KMS-11 (cell line): Measurements from ENCODE around the gene TFF3.

Source experiments
- H2AFZ ChIP-seq: fragments of 200-600 bp; sonication (generic); 2 replicates; pipeline ENCODE4 v1.6.1; 2016; ENCODE audit warnings: antibody characterized with exemption, mixed run types, low read depth
- H3K27ac ChIP-seq: fragments of 200-600 bp; sonication (generic); 2 replicates; pipeline ENCODE4 v1.6.1; 2016; ENCODE audit warnings: mild to moderate bottlenecking, mixed run types
- H3K27me3 ChIP-seq: fragments of 200-600 bp; sonication (generic); 2 replicates; pipeline ENCODE4 v1.6.1; 2017; ENCODE audit warnings: mild to moderate bottlenecking, low read depth, mixed run types, moderate library complexity; ENCODE audit not compliant: insufficient read depth
- H3K36me3 ChIP-seq: fragments of 200-600 bp; sonication (generic); 2 replicates; pipeline ENCODE4 v1.6.1; 2017; ENCODE audit warnings: mild to moderate bottlenecking, mixed run types; ENCODE audit not compliant: insufficient read depth
- H3K4me1 ChIP-seq: fragments of 200-600 bp; sonication (generic); 2 replicates; pipeline ENCODE4 v1.6.1; 2016; ENCODE audit warnings: mild to moderate bottlenecking, low read depth, mixed run types; ENCODE audit not compliant: poor library complexity, severe bottlenecking
- H3K4me2 ChIP-seq: fragments of 200-600 bp; sonication (generic); 2 replicates; pipeline ENCODE4 v1.7.0; 2016; ENCODE audit warnings: mild to moderate bottlenecking, mixed run types
- H3K4me3 ChIP-seq: fragments of 200-600 bp; sonication (generic); IDR thresholded peaks from 2 replicates; pipeline ENCODE4 v1.6.1; 2017; ENCODE audit warnings: low read depth, low read length, mixed read lengths; ENCODE audit not compliant: insufficient read depth
- H3K79me2 ChIP-seq: fragments of 200-600 bp; sonication (generic); 2 replicates; pipeline ENCODE4 v1.6.1; 2016; ENCODE audit warnings: low read depth, mixed run types; ENCODE audit not compliant: insufficient read depth
- H3K9ac ChIP-seq: fragments of 200-600 bp; sonication (generic); 2 replicates; pipeline ENCODE4 v1.6.1; 2016; ENCODE audit warnings: mild to moderate bottlenecking, mixed run types
- H4K20me1 ChIP-seq: fragments of 200-600 bp; sonication (generic); 2 replicates; pipeline ENCODE4 v1.6.1; 2016; ENCODE audit warnings: mild to moderate bottlenecking, mixed run types; ENCODE audit not compliant: insufficient read depth
- CTCF ChIP-seq: fragments of 200-600 bp; sonication (generic); conservative IDR thresholded peaks from 2 replicates; pipeline ENCODE4 v1.6.1; 2017; ENCODE audit warnings: low read depth, mild to moderate bottlenecking, antibody characterized with exemption, low read length, moderate library complexity, mixed read lengths

Gene TFF3

GRCh38 chr21:42303443-42303842 lies 11.8 kb downstream of the TFF3 start:
- Histone ChIP-seq H3K27me3 (peaks cover 10% of the 10 kb centered on the region; the same call in 1 of the 2 replicates), H3K4me3 (no peak overlapping the region), H3K79me2 (no peaks in the 10 kb centered on the region), H2AFZ (no peak overlapping the region), H3K27ac (no peak overlapping the region), H3K36me3 (no peaks in the 10 kb centered on the region), H3K9ac (no peak overlapping the region), H3K4me2 (no peak overlapping the region), H4K20me1 (no peaks in the 10 kb centered on the region), H3K4me1 (no peaks in the 10 kb centered on the region)
- no peak for TF ChIP-seq CTCF

GRCh38 chr21:42302794-42303193 lies 12.4 kb downstream of the TFF3 start:
- no peak overlapping the region for H3K4me2 ChIP-seq
- H4K20me1 ChIP-seq = no peaks in the 10 kb centered on the region
- no peak overlapping the region for H3K27ac ChIP-seq
- H3K36me3 ChIP-seq = no peaks in the 10 kb centered on the region
- TF ChIP-seq CTCF = no peak
- no peaks in the 10 kb centered on the region for H3K79me2 ChIP-seq
- no peaks in the 10 kb centered on the region for H3K4me1 ChIP-seq
- H2AFZ ChIP-seq = no peak overlapping the region
- no peak overlapping the region for H3K9ac ChIP-seq
- peaks cover 8% of the 10 kb centered on the region; the same call in 1 of the 2 replicates for H3K27me3 ChIP-seq
- H3K4me3 ChIP-seq = no peak overlapping the region

- no peaks in the 10 kb centered on the region for H3K4me1 ChIP-seq
Observed at GRCh38 chr21:42302076-42302650, 13.0 kb downstream of the TFF3 start.

DNA sequence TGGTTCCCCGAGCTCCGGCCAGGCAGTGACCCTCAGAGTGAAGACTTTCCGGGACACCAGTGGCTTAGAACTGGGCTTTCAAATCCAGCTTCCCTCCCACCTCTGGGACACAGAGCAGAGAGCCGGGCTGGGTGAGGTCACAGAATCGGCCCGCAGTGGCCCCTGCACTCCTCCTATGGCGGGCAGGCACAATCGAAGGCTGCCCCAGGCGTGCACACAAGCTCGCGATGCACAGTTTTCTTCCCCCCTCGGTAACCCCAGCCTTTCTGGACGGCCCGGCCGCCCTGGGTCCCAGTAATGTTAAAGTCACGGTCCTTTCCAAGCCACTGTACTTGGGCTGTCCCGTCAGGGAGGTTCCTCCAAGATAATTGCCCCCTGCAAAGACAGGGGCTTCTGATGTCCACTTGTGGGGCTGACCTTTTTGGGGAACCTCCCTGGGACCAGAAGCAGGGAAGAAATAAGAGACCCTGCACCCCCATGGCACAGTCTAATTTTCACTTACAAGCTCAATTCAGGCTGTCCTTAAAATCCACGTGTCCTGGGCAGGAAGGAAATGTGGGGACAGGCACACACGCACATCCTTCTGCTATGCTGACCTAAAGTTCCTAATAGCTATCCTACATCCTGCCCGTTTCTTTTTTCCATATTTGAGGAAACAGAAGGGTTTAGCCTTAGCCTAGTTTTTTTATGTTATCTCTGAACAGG lies 13.7 kb downstream of the TFF3 start:
- Histone ChIP-seq H3K9ac (no peak overlapping the region), H3K27ac (no peak overlapping the region), H3K79me2 (no peaks in the 10 kb centered on the region), H2AFZ (no peak overlapping the region), H3K27me3 (peaks cover 3% of the 10 kb centered on the region; the same call in 1 of the 2 replicates), H3K4me2 (no peak overlapping the region), H3K4me3 (no peak overlapping the region), H4K20me1 (no peaks in the 10 kb centered on the region), H3K36me3 (no peaks in the 10 kb centered on the region), H3K4me1 (no peaks in the 10 kb centered on the region)
- no peak for TF ChIP-seq CTCF

More at GRCh38 chr21:42302076-42302650, 13.0 kb downstream of the TFF3 start:
- Histone ChIP-seq H3K9ac (no peak overlapping the region), H2AFZ (no peak overlapping the region), H3K79me2 (no peaks in the 10 kb centered on the region), H3K36me3 (no peaks in the 10 kb centered on the region), H3K4me2 (no peak overlapping the region), H3K27ac (no peak overlapping the region), H4K20me1 (no peaks in the 10 kb centered on the region), H3K27me3 (peaks cover 3% of the 10 kb centered on the region; the same call in 1 of the 2 replicates), H3K4me3 (no peak overlapping the region)
- no peak for TF ChIP-seq CTCF
